Endodermal cell (in vitro differentiated cells): ENCODE measurements around the gene CYP27C1. TPM values are rescaled to one million over a fixed set of nuclear protein-coding genes. Genes with fewer than 3 reads are reported as not detected.

Experiments used
- DNase-seq: peaks from one replicate; pipeline ENCODE4 v3.0.0-alpha.2; 2017
- H3K27ac ChIP-seq: 2 replicates; pipeline ENCODE4 v1.5.1; 2013; ENCODE audit warnings: mild to moderate bottlenecking, low read depth, low read length, moderate library complexity
- H3K27me3 ChIP-seq: 2 replicates; pipeline ENCODE4 v1.6.1; 2013; ENCODE audit warnings: mild to moderate bottlenecking, low read length, moderate library complexity; ENCODE audit not compliant: insufficient read depth, control insufficient read depth, poor library complexity, severe bottlenecking
- H3K36me3 ChIP-seq: 2 replicates; pipeline ENCODE4 v1.7.0; 2013; ENCODE audit warnings: mild to moderate bottlenecking, low read length, moderate library complexity; ENCODE audit not compliant: control insufficient read depth, insufficient read depth
- H3K4me1 ChIP-seq: one replicate; pipeline ENCODE4 v1.7.0; 2013; ENCODE audit warnings: low read length; ENCODE audit not compliant: control insufficient read depth, insufficient read depth
- H3K4me3 ChIP-seq: 2 replicates; pipeline ENCODE4 v1.5.1; 2013; ENCODE audit warnings: mild to moderate bottlenecking, low read length, moderate library complexity
- H3K9ac ChIP-seq: 2 replicates; pipeline ENCODE4 v1.6.1; 2013; ENCODE audit warnings: mild to moderate bottlenecking, low read length, moderate library complexity; ENCODE audit not compliant: poor library complexity, severe bottlenecking; ENCODE audit errors: extremely low read depth
- H3K9me3 ChIP-seq: 2 replicates; pipeline ENCODE4 v1.6.1; 2013; ENCODE audit warnings: mild to moderate bottlenecking, low read length, moderate library complexity; ENCODE audit not compliant: control insufficient read depth
- H3K27ac Mint-ChIP-seq: 2 replicates; pipeline ENCODE4 v1.8.0; 2020; ENCODE audit warnings: mixed read lengths
- H3K27me3 Mint-ChIP-seq: 2 replicates; pipeline ENCODE4 v1.8.0; 2021; ENCODE audit warnings: mild to moderate bottlenecking, mixed read lengths; ENCODE audit not compliant: insufficient read depth
- H3K36me3 Mint-ChIP-seq: 2 replicates; pipeline ENCODE4 v1.8.0; 2020; ENCODE audit warnings: low read depth, mixed read lengths
- H3K4me1 Mint-ChIP-seq: 2 replicates; pipeline ENCODE4 v1.8.0; 2020; ENCODE audit warnings: mixed read lengths
- H3K4me3 Mint-ChIP-seq: 2 replicates; pipeline ENCODE4 v1.8.0; 2020; ENCODE audit warnings: mild to moderate bottlenecking, moderate library complexity, mixed read lengths
- H3K9me3 Mint-ChIP-seq: 2 replicates; pipeline ENCODE4 v1.8.0; 2020; ENCODE audit warnings: mild to moderate bottlenecking, mixed read lengths
- CTCF ChIP-seq: fragments of 200-600 bp; sonication (generic); conservative IDR thresholded peaks from 2 replicates; pipeline ENCODE4 v1.5.0; 2021; ENCODE audit warnings: antibody characterized with exemption, mild to moderate bottlenecking
- WGBS, 2 experiments: methylation state at CpG; one replicate each; pipeline versions ENCODE4 v1.1.5 to v1.1.7; 2013; ENCODE audit warnings: missing lambda C conversion rate in 2 of 2, mixed read lengths in 1 of 2; ENCODE audit not compliant: insufficient coverage in 1 of 2, insufficient read length in 1 of 2; 5-methylcytosine and 5-hydroxymethylcytosine counted together
- total RNA-seq, 2 donors: library from RNA; stranded (reverse); fragmentation: NEBNext Ultra II Directional in 1 of 2; extraction: Animal tissue kit (Norgen Biotek cat#: 25700) in 1 of 2; gene quantifications; 2 replicates in 1 of 2; 3 replicates in 1 of 2; pipeline ENCODE4 v1.2.1, GENCODE V29; 2021

Gene CYP27C1
- total RNA-seq, 2 donors from 2014 or later: 4.4 to 4.9 TPM

GRCh38 chr2:127153691-127154158 lies 66.4 kb downstream of the CYP27C1 start:
- H3K27me3 Mint-ChIP-seq: peaks cover 1% of the 10 kb centered on the region
- H3K36me3 Mint-ChIP-seq: no peaks in the 10 kb centered on the region
- no peak for DNase-seq
- Histone ChIP-seq H3K27ac (no peak overlapping the region), H3K27me3 (no peaks in the 10 kb centered on the region), H3K4me3 (no peak overlapping the region), H3K4me1 (no peaks in the 10 kb centered on the region), H3K9ac (no peak overlapping the region), H3K36me3 (no peaks in the 10 kb centered on the region), H3K9me3 (peaks cover 20% of the 10 kb centered on the region)
- H3K27ac Mint-ChIP-seq: no peak overlapping the region
- H3K4me3 Mint-ChIP-seq: no peak overlapping the region
- 92% methylated on average over 4 to 6 of the region's 6 CpGs for WGBS, 2 experiments
- peaks cover 22% of the 10 kb centered on the region for H3K9me3 Mint-ChIP-seq
- H3K4me1 Mint-ChIP-seq: peaks cover 5% of the 10 kb centered on the region
- no peak for TF ChIP-seq CTCF

GRCh38 chr2:127150996-127151395 lies 69.1 kb downstream of the CYP27C1 start:
- Histone ChIP-seq H3K9me3 (peaks cover 12% of the 10 kb centered on the region), H3K27me3 (no peaks in the 10 kb centered on the region), H3K27ac (no peak overlapping the region), H3K4me3 (no peak overlapping the region), H3K4me1 (no peaks in the 10 kb centered on the region), H3K9ac (no peak overlapping the region), H3K36me3 (no peaks in the 10 kb centered on the region)
- no peak overlapping the region for H3K27ac Mint-ChIP-seq
- 90 to 100% methylated on average over 1 of the region's 1 CpG for WGBS, 2 experiments
- no peaks in the 10 kb centered on the region for H3K36me3 Mint-ChIP-seq
- TF ChIP-seq CTCF: no peak
- H3K4me3 Mint-ChIP-seq: no peak overlapping the region
- peaks cover 18% of the 10 kb centered on the region for H3K9me3 Mint-ChIP-seq
- H3K27me3 Mint-ChIP-seq: no peaks in the 10 kb centered on the region
- DNase-seq: no peak
- no peaks in the 10 kb centered on the region for H3K4me1 Mint-ChIP-seq

GRCh38 chr2:127149384-127149783 lies 70.7 kb downstream of the CYP27C1 start:
- no peak for TF ChIP-seq CTCF
- no peaks in the 10 kb centered on the region for H3K4me1 Mint-ChIP-seq
- 89% methylated on average over 4 of the region's 4 CpGs; no CpG with 5 or more reads in 1 of the 2 experiments for WGBS, 2 experiments
- H3K36me3 ChIP-seq: no peaks in the 10 kb centered on the region
- H3K27me3 ChIP-seq: no peaks in the 10 kb centered on the region
- H3K36me3 Mint-ChIP-seq: no peaks in the 10 kb centered on the region
- DNase-seq: no peak
- peaks cover 18% of the 10 kb centered on the region for H3K9me3 Mint-ChIP-seq
- no peak overlapping the region for H3K4me3 ChIP-seq
- H3K27ac ChIP-seq: no peak overlapping the region
- H3K9ac ChIP-seq: no peak overlapping the region
- no peaks in the 10 kb centered on the region for H3K4me1 ChIP-seq
- H3K27ac Mint-ChIP-seq: no peak overlapping the region
- H3K9me3 ChIP-seq: peaks cover 10% of the 10 kb centered on the region
- no peaks in the 10 kb centered on the region for H3K27me3 Mint-ChIP-seq
- H3K4me3 Mint-ChIP-seq: no peak overlapping the region
